Adrenal gland (tissue), 12 donors: Measurements from ENCODE around the gene HDAC4. TPM values are rescaled to one million over a fixed set of nuclear protein-coding genes. Genes with fewer than 3 reads are reported as not detected.

Source experiments
- DNase-seq, 7 donors: peaks; one replicate each; pipeline ENCODE4 v3.0.0-alpha.2; 2019 to 2020
- H3K27ac ChIP-seq, 5 donors: fragments of 200-600 bp; sonication (generic) in 4 of 5; 1 replicate in 3 of 5; 2 replicates in 2 of 5; pipeline versions ENCODE4 v1.5.1 to v1.8.0; 2016 to 2020; ENCODE audit warnings: mild to moderate bottlenecking in 1 of 5
- H3K27me3 ChIP-seq: fragments of 200-600 bp; 2 replicates; pipeline ENCODE4 v1.8.0; 2021
- H3K36me3 ChIP-seq, 2 donors: fragments of 200-600 bp; replicated peaks in 1 of 2; 1 replicate in 1 of 2; 2 replicates in 1 of 2; pipeline versions ENCODE4 v1.5.1 to v1.8.0; 2018 to 2022
- H3K4me1 ChIP-seq, 2 donors: fragments of 200-600 bp; replicated peaks in 1 of 2; 1 replicate in 1 of 2; 2 replicates in 1 of 2; pipeline versions ENCODE4 v1.5.1 to v1.8.0; 2018 to 2021
- H3K4me3 ChIP-seq, 4 donors: fragments of 200-600 bp; sonication (generic) in 3 of 4; one replicate each; pipeline ENCODE4 v1.5.1; 2016 to 2018
- H3K9me3 ChIP-seq, 3 donors: fragments of 200-600 bp; sonication (generic) in 1 of 3; replicated peaks in 1 of 3; 1 replicate in 2 of 3; 2 replicates in 1 of 3; pipeline versions ENCODE4 v1.5.1 to v1.8.0; 2016 to 2021
- POLR2A ChIP-seq, 2 donors: fragments of 450-650 bp; IDR thresholded peaks; one replicate each; pipeline ENCODE4 v1.6.1; 2017; ENCODE audit warnings: antibody characterized with exemption in 2 of 2, mild to moderate bottlenecking in 2 of 2, moderate library complexity in 1 of 2
- WGBS, 4 donors: extraction: QIAGEN DNeasy Blood & Tissue Kit in 2 of 4; methylation state at CpG; one replicate each; pipeline versions ENCODE4 v1.1.5 to v1.1.7; 2013 to 2017; 5-methylcytosine and 5-hydroxymethylcytosine counted together
- intact Hi-C, 2 donors: fragments of 100-400 bp; cut with DNase I; formaldehyde crosslinking; loops; one replicate each; pipeline versions ENCODE4 v1.14.1 to v1.15.0; 2022 to 2023
- polyA plus RNA-seq, 3 donors: library from polyadenylated mRNA; stranded (reverse); fragments of 200-250 nt in 2 of 3; fragments of 350-450 nt in 1 of 3; fragmentation: Illumina TruSeq in 1 of 3; extraction: RNeasy Lipid Tissue Mini Kit (QIAGEN cat#74804) in 1 of 3; gene quantifications; one replicate each; pipeline ENCODE4 v1.2.3, GENCODE V29; 2013 to 2014
- total RNA-seq, 9 donors: library from RNA; depleted of rRNA in 4 of 9; stranded (reverse); fragments of >200 nt in 4 of 9; fragments of 120-200 nt in 1 of 9; fragmentation: NEBNext Ultra II Directional in 1 of 9; extraction: Animal tissue kit (Norgen Biotek cat#: 25700) in 1 of 9; gene quantifications; one replicate each; pipeline versions ENCODE4 v1.1.0 to v1.2.4, GENCODE V29; 2013 to 2023
- TF ChIP-seq, protein P1 (sequence below), 6 experiments: fragments of 450-650 bp in 4 of 6; fragments of 200-600 bp in 2 of 6; sonication (generic) in 1 of 6; IDR thresholded peaks; 1 replicate in 5 of 6; 2 replicates in 1 of 6; pipeline versions ENCODE4 v1.5.1 to v1.8.0; 2016 to 2021; ENCODE audit warnings: antibody characterized with exemption in 6 of 6, mild to moderate bottlenecking in 2 of 6, moderate library complexity in 1 of 6
- donor health status: healthy with polysubstance abuse.
- donor health status: Bipolar disorder and iron deficiency.
- donor health status: DM: yes; HTN: yes; CAD: no.
- donor health status: DM: no; HTN: no; CAD: no.
- donor health status: DM: no; HTN: no; CAD: no.
- donor health status: DM: yes; HTN: yes; CAD: no.

HDAC4 gene
- total and polyA plus RNA-seq, 12 donors = 8.3 to 88.9 (median 28.7) TPM

- H3K9me3 ChIP-seq = no peaks in the 10 kb centered on the region
- DNase-seq = peak in 1 of 7 donors; percentile 11
- WGBS, 4 donors = 75 to 84% (median 78%) methylated on average over 13 of the region's 13 CpGs
- no peaks in the 10 kb centered on the region for H3K27me3 ChIP-seq
- TF ChIP-seq, protein P1, sequence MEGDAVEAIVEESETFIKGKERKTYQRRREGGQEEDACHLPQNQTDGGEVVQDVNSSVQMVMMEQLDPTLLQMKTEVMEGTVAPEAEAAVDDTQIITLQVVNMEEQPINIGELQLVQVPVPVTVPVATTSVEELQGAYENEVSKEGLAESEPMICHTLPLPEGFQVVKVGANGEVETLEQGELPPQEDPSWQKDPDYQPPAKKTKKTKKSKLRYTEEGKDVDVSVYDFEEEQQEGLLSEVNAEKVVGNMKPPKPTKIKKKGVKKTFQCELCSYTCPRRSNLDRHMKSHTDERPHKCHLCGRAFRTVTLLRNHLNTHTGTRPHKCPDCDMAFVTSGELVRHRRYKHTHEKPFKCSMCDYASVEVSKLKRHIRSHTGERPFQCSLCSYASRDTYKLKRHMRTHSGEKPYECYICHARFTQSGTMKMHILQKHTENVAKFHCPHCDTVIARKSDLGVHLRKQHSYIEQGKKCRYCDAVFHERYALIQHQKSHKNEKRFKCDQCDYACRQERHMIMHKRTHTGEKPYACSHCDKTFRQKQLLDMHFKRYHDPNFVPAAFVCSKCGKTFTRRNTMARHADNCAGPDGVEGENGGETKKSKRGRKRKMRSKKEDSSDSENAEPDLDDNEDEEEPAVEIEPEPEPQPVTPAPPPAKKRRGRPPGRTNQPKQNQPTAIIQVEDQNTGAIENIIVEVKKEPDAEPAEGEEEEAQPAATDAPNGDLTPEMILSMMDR (IDR thresholded peaks at IDR 0.05) = no peak
- TF ChIP-seq POLR2A (IDR thresholded peaks at IDR 0.05) = no peak
- no peaks in the 10 kb centered on the region for H3K36me3 ChIP-seq
- H3K4me3 ChIP-seq = no peak overlapping the region
- intact Hi-C loops = no loop called here
- peaks cover 0 to 22% of the 10 kb centered on the region in 2 donors for H3K4me1 ChIP-seq
- H3K27ac ChIP-seq = no peak overlapping the region
Observed at GRCh38 chr2:239211396-239212094, 189.3 kb downstream of the HDAC4 start.

GRCh38 chr2:239209783-239210182, 191.0 kb downstream of the HDAC4 start:
- no peak for TF ChIP-seq POLR2A (IDR thresholded peaks at IDR 0.05)
- TF ChIP-seq, protein P1 (IDR thresholded peaks at IDR 0.05) = no peak

GRCh38 chr2:239208465-239209180, 192.2 kb downstream of the HDAC4 start:
- WGBS, 4 donors = 91 to 95% (median 94%) methylated on average over 11 of the region's 11 CpGs
- Histone ChIP-seq H3K9me3 (no peaks in the 10 kb centered on the region), H3K4me1 (peaks cover 0 to 22% of the 10 kb centered on the region in 2 donors), H3K27ac (no peak overlapping the region), H3K4me3 (no peak overlapping the region), H3K27me3 (no peaks in the 10 kb centered on the region), H3K36me3 (no peaks in the 10 kb centered on the region)
- TF ChIP-seq, protein P1 (IDR thresholded peaks at IDR 0.05) = no peak
- TF ChIP-seq POLR2A (IDR thresholded peaks at IDR 0.05) = no peak
- intact Hi-C loops = no loop called here
- no peak for DNase-seq

More at GRCh38 chr2:239209783-239210182, 191.0 kb downstream of the HDAC4 start:
- Histone ChIP-seq H3K27me3 (no peaks in the 10 kb centered on the region), H3K4me3 (no peak overlapping the region), H3K4me1 (peaks cover 0 to 22% of the 10 kb centered on the region in 2 donors), H3K27ac (no peak overlapping the region), H3K9me3 (no peaks in the 10 kb centered on the region), H3K36me3 (no peaks in the 10 kb centered on the region)
- WGBS, 4 donors = 95 to 96% (median 96%) methylated on average over 14 of the region's 14 CpGs
- peak in 2 of 7 donors; percentile 8 to 15 for DNase-seq
- intact Hi-C loops = no loop called here

DNA sequence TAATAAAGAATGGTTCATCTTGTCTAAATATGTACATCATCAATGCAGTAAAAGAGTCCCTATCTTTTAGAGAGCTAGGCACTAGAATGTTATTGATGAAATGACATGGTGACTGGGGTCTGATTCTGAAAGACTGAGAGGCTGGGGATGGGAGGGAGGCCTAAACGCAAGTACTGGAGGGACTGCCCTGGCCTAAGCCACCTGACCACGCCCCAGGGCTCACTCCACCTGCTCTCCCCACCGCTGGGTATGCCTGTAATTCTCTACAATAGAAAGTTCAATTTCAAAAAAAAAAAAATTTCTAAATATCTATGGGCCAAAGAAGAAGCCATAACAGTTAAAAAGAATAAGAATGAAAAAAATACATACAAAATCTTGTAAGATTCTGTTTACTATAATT, 194.0 kb downstream of the HDAC4 start:
- Histone ChIP-seq H3K36me3 (no peaks in the 10 kb centered on the region), H3K27me3 (no peaks in the 10 kb centered on the region), H3K4me3 (no peak overlapping the region), H3K4me1 (peaks cover under 1 to 11% of the 10 kb centered on the region in 2 donors), H3K9me3 (no peaks in the 10 kb centered on the region), H3K27ac (no peak overlapping the region)
- TF ChIP-seq, protein P1 (IDR thresholded peaks at IDR 0.05) = no peak
- no peak for TF ChIP-seq POLR2A (IDR thresholded peaks at IDR 0.05)
- intact Hi-C loops = no loop called here
- no peak for DNase-seq
- 93 to 100% (median 97%) methylated on average over 3 of the region's 3 CpGs for WGBS, 4 donors
